ENCODE measurements around the gene DIP2C. TPM values are rescaled to one million over a fixed set of nuclear protein-coding genes. Genes with fewer than 3 reads are reported as not detected.

Gene DIP2C
- total RNA-seq, 1 donor from 2014 or later: 10.1 TPM

DNA sequence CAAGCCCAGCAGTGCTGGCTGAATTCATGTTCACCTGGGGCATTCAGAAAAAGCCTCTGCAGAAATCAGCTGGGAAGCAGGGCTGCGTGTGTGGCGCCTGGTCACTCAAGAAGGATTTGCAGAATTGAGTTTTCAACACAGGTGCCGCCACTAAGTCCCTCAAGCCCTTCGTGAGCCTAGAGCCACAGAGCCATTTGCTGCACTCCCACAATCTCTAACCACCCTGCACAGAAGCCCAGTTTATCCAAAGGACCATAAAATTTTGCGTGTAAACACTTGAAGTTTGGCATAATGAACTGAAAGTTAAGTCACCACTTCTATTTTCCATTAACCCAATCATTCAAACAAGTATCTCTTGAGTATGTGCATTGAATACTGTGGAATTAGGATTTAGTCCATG, 136.2 kb downstream of the DIP2C start:
- DNase-seq (ENCODE audit: low spot score): no peak
- Mint-ChIP-seq H3K36me3 (peaks cover 8% of the 10 kb centered on the region), H3K4me1 (peaks cover 30% of the 10 kb centered on the region), H3K9me3 (peaks cover 4% of the 10 kb centered on the region), H3K4me3 (no peak overlapping the region), H3K27ac (no peak overlapping the region), H3K27me3 (ENCODE audit: insufficient read depth, low read depth) (peaks cover 8% of the 10 kb centered on the region)
- Histone ChIP-seq H3K9me3 (ENCODE audit: low read depth) (no peaks in the 10 kb centered on the region), H3K79me2 (ENCODE audit: low read depth) (peaks cover 29% of the 10 kb centered on the region), H3F3A (ENCODE audit: low read depth) (no peaks in the 10 kb centered on the region), H4K20me1 (ENCODE audit: low read depth) (peaks cover 81% of the 10 kb centered on the region), H3K4me3 (no peak overlapping the region), H3K27me3 (no peaks in the 10 kb centered on the region), H3K27ac (no peak overlapping the region), H2AFZ (replicated peaks) (no peak overlapping the region), H3K4me2 (no peak overlapping the region), H3K9ac (no peak overlapping the region), H3K36me3 (no peaks in the 10 kb centered on the region), H3K4me1 (peaks cover 2% of the 10 kb centered on the region)
- TF ChIP-seq EZH2 (IDR thresholded peaks at IDR 0.05) (no peak), EZH2phosphoT487 (IDR thresholded peaks at IDR 0.05) (no peak)
- TF ChIP-seq, protein P1, sequence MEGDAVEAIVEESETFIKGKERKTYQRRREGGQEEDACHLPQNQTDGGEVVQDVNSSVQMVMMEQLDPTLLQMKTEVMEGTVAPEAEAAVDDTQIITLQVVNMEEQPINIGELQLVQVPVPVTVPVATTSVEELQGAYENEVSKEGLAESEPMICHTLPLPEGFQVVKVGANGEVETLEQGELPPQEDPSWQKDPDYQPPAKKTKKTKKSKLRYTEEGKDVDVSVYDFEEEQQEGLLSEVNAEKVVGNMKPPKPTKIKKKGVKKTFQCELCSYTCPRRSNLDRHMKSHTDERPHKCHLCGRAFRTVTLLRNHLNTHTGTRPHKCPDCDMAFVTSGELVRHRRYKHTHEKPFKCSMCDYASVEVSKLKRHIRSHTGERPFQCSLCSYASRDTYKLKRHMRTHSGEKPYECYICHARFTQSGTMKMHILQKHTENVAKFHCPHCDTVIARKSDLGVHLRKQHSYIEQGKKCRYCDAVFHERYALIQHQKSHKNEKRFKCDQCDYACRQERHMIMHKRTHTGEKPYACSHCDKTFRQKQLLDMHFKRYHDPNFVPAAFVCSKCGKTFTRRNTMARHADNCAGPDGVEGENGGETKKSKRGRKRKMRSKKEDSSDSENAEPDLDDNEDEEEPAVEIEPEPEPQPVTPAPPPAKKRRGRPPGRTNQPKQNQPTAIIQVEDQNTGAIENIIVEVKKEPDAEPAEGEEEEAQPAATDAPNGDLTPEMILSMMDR (IDR thresholded peaks at IDR 0.05): no peak

DNA sequence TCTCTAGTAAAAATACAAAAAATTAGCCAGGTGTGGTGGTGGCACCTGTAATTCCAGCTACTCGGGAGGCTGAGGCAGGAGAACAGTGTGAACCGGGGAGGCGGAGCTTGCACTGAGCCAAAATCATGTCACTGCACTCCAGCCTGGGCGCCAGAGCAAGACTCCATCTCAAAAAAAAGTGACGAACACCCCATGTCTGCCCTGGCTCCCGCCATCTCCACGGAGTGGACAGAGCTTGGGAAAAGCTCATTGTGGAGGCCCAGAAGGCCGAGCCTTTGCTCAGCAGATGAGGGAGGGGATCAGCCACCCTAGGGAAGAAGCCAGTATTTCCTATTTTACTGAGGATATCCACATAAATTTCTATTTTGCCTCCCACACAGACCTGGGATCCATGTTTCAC, 136.8 kb downstream of the DIP2C start:
- Mint-ChIP-seq H3K27ac (no peak overlapping the region), H3K4me1 (peaks cover 31% of the 10 kb centered on the region), H3K36me3 (peaks cover 8% of the 10 kb centered on the region), H3K4me3 (no peak overlapping the region), H3K27me3 (ENCODE audit: insufficient read depth, low read depth) (peaks cover 8% of the 10 kb centered on the region), H3K9me3 (peaks cover 4% of the 10 kb centered on the region)
- no peak for DNase-seq (ENCODE audit: low spot score)
- H3K4me2 ChIP-seq: no peak overlapping the region
- peaks cover 5% of the 10 kb centered on the region for H3K4me1 ChIP-seq
- H2AFZ ChIP-seq (replicated peaks): no peak overlapping the region
- H3F3A ChIP-seq (ENCODE audit: low read depth): peaks cover 2% of the 10 kb centered on the region
- H3K9me3 ChIP-seq (ENCODE audit: low read depth): no peaks in the 10 kb centered on the region
- H3K79me2 ChIP-seq (ENCODE audit: low read depth): peaks cover 28% of the 10 kb centered on the region
- H3K36me3 ChIP-seq: no peaks in the 10 kb centered on the region
- H3K27me3 ChIP-seq: no peaks in the 10 kb centered on the region
- TF ChIP-seq EZH2phosphoT487 (IDR thresholded peaks at IDR 0.05) (no peak), EZH2 (IDR thresholded peaks at IDR 0.05) (no peak)
- TF ChIP-seq, protein P1 (IDR thresholded peaks at IDR 0.05): no peak
- H4K20me1 ChIP-seq (ENCODE audit: low read depth): peaks cover 83% of the 10 kb centered on the region
- H3K27ac ChIP-seq: no peak overlapping the region
- H3K4me3 ChIP-seq: no peak overlapping the region
- H3K9ac ChIP-seq: no peak overlapping the region

DNA sequence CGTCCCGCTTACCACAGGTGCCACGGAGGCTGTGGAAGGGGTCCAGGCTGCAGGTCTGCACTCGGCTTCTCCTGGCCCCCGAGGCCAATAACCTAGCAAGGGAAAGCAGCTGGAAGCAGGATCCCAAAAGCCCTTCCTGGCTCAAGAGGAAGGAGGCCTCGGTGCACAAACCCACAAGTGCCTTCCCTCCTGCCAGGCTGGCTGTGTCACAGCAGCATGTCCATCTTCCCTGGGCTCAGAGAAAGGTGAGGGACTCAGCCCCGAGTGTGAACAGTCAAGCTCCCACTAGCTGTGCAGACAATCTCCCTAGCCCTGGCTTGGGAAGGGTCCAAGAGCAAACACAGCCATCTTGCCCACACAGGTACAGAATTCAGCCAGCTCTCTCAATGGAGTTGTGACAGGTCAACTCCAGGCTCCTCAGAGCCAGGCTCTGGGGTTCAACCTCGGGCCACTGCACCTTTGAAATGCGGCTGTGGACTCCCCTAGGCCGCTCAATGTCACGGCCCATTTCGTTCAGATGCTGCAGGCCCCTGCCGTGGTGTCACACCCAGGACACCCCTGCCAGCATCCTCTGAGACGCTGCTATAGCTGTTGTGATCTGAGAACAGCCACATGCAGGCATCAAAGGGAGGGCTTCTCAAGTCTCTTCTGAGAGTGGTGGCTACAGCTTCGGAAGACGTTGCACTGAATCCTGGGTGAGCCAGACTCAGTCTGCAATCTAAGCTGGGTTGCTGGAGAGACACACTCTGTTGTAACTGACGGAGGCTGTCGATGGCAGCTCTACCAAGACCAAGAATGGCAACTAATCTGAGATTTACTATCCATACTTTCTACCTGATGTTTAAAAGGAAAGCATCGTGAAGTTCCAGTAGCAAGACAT, 137.9 kb downstream of the DIP2C start:
- peaks cover 34% of the 10 kb centered on the region for H3K4me1 Mint-ChIP-seq
- H3K9ac ChIP-seq: no peak overlapping the region
- no peak overlapping the region for H3K4me3 ChIP-seq
- H3K4me3 Mint-ChIP-seq: no peak overlapping the region
- H3K36me3 Mint-ChIP-seq: peaks cover 4% of the 10 kb centered on the region
- H3K9me3 Mint-ChIP-seq: peaks cover 3% of the 10 kb centered on the region
- no peak overlapping the region for H3K4me2 ChIP-seq
- peaks cover 6% of the 10 kb centered on the region for H3K27me3 Mint-ChIP-seq (ENCODE audit: insufficient read depth, low read depth)
- H3K9me3 ChIP-seq (ENCODE audit: low read depth): no peaks in the 10 kb centered on the region
- H3K27ac ChIP-seq: no peak overlapping the region
- H3F3A ChIP-seq (ENCODE audit: low read depth): peaks cover 13% of the 10 kb centered on the region
- peaks cover 16% of the 10 kb centered on the region for H3K4me1 ChIP-seq
- peaks cover 30% of the 10 kb centered on the region for H3K79me2 ChIP-seq (ENCODE audit: low read depth)
- H2AFZ ChIP-seq (replicated peaks): no peak overlapping the region
- no peaks in the 10 kb centered on the region for H3K27me3 ChIP-seq
- H3K27ac Mint-ChIP-seq: no peak overlapping the region
- TF ChIP-seq EZH2phosphoT487 (IDR thresholded peaks at IDR 0.05): no peak
- TF ChIP-seq EZH2 (IDR thresholded peaks at IDR 0.05): no peak
- TF ChIP-seq, protein P1 (IDR thresholded peaks at IDR 0.05): no peak
- no peak for DNase-seq (ENCODE audit: low spot score)
- peaks cover 88% of the 10 kb centered on the region for H4K20me1 ChIP-seq (ENCODE audit: low read depth)
- H3K36me3 ChIP-seq: no peaks in the 10 kb centered on the region

Data from neural progenitor cell (in vitro differentiated cells).